GM21526 (cell line): ENCODE data around the gene ZGPAT.
"Not testable (repeated sequence)": the region's sequence is repeated elsewhere in the genome, so short reads cannot be mapped to it uniquely, and the experiment has no call there.

ENCODE experiments used
- ATAC-seq: cut with Tn5 transposase; IDR thresholded peaks from one replicate; pipeline ENCODE4 v1.9.1; 2021; ENCODE audit warnings: moderate library complexity; ENCODE audit not compliant: unreplicated experiment, low FRiP score

The ZGPAT gene, protein sequence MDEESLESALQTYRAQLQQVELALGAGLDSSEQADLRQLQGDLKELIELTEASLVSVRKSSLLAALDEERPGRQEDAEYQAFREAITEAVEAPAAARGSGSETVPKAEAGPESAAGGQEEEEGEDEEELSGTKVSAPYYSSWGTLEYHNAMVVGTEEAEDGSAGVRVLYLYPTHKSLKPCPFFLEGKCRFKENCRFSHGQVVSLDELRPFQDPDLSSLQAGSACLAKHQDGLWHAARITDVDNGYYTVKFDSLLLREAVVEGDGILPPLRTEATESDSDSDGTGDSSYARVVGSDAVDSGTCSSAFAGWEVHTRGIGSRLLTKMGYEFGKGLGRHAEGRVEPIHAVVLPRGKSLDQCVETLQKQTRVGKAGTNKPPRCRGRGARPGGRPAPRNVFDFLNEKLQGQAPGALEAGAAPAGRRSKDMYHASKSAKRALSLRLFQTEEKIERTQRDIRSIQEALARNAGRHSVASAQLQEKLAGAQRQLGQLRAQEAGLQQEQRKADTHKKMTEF

DNA sequence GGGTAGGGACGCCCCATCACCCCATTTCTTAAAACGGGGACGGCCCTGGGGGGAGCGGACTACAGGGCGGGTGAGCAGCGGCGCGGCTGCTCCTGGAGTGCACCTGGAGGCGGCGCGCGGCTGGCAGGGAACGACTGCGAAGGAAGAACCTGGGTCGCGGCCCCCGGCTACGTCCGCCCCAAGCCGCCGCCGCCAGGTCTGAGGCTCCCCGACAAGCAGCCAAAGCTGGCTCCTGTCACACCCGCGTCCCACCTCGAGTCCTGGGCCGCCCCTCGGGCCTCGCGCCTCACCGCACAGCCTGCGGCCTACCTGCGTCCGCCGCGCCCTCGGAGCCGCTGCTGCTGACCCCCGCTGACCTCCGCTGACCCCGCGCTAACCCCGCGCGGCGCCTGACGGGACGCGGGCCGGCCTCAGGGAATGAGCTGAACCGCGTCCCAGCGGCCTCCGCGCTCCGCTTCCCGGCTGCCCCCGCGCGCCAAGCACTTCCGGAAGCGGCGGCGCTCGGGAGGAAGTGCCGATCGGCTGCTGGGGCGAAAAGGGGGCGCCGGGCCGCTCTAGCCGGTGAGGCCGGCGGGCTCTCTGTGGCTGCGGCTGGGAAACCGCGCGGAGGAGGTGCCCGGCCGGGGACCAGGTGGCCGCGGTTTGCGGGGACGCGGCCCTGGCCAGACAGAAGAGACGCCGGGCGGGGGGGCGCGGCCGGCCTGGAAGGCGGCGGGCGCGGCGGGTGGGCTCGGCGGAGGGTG, at the start of gene ZGPAT, which contains the start of gene ARFRP1:
TSS of gene ZGPAT (plus strand) at position 482 of the 743 bp plus-strand sequence. CDS start 542 bp downstream, outside the sequence.
TSS of gene ARFRP1 (minus strand) at position 419 of the 743 bp plus-strand sequence. CDS start 885 bp downstream, outside the sequence.
- ATAC-seq, result peak; percentile 48

DNA sequence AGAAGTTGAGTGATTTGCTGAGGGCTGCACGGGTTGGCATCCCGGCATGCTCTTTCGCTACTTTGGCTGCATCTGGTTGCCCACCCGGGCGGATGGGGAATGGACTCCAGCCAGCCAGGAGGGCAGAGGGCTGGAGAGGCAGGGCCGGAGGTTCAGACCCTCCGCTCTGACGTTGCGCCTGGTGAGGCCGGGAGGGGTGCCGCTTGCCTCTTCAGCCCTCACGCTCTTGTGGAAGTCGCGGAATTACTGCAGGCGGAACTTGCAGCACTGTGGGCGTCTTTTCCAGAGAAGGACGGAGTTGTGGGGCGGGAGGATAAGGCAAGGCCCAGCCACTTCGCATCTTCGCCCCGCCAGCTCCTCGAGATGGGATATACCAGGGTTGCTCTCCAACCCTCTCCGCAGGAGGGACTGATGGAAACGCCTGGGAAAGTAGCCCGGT, 49.1 kb upstream of the ZGPAT start:
- ATAC-seq, result no peak

DNA sequence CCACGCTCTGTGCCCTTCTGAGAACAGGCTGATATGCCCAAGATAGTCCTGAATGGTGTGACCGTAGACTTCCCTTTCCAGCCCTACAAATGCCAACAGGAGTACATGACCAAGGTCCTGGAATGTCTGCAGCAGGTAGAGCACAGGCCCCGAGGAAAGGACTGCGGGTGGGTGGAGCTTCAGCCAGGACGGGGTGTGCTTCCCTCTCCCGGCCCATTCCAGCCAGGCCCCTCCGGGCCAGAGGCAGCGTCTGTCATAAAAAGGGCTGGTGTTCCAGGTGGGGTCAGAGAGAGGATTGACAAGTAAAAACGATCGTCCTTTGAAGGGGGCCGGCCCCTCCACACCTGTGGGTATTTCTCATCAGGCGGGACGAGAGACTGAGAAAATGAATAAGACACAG, 48.5 kb upstream of the ZGPAT start:
- no peak for ATAC-seq

DNA sequence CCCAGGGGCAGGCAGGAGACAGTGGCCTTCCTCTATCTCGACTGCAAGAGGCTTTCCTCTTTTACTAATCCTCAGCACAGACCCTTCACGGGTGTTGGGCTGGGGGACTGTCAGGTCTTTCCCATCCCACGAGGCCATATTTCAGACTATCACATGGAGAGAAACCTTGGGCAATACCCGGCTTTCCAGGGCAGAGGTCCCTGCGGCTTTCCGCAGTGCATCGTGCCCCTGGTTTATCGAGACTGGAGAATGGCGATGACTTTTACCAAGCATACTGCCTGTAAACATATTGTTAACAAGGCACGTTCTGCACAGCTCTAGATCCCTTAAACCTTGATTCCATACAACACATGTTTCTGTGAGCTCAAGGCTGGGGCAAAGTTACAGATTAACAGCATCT, 47.7 kb upstream of the ZGPAT start:
- not testable (repeated sequence) for ATAC-seq

DNA sequence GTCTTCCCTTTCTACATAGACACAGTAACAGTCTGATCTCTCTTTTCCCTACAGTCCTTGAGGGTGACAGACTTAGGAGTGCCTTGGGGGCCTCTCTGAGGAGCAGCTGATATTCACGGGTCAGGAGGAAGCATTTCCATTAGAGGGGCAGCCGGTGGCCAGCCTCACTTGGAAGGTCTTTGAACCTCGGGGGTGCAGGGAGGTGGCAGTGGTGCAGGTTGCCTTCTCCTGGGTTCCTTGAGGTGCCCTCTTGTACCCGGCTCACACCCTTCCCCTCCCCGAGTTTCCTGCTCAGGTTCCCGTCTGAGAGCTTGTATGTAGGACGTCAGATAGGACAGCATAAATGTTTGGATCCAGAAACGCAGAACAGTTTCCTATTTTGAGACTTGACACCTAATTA, 47.2 kb upstream of the ZGPAT start:
- no peak for ATAC-seq

DNA sequence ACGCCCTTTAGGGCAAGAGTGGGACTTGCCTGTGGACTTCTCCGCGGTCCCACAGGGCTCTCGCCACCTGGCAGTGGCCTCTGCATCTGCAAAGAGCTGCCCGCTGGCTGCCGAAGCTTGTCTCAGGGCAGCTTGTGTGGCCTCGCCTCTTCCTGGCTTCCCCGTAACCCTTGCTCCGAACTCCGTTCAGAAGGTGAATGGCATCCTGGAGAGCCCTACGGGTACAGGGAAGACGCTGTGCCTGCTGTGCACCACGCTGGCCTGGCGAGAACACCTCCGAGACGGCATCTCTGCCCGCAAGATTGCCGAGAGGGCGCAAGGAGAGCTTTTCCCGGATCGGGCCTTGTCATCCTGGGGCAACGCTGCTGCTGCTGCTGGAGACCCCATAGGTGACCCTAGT, 46.7 kb upstream of the ZGPAT start:
- ATAC-seq, result no peak

DNA sequence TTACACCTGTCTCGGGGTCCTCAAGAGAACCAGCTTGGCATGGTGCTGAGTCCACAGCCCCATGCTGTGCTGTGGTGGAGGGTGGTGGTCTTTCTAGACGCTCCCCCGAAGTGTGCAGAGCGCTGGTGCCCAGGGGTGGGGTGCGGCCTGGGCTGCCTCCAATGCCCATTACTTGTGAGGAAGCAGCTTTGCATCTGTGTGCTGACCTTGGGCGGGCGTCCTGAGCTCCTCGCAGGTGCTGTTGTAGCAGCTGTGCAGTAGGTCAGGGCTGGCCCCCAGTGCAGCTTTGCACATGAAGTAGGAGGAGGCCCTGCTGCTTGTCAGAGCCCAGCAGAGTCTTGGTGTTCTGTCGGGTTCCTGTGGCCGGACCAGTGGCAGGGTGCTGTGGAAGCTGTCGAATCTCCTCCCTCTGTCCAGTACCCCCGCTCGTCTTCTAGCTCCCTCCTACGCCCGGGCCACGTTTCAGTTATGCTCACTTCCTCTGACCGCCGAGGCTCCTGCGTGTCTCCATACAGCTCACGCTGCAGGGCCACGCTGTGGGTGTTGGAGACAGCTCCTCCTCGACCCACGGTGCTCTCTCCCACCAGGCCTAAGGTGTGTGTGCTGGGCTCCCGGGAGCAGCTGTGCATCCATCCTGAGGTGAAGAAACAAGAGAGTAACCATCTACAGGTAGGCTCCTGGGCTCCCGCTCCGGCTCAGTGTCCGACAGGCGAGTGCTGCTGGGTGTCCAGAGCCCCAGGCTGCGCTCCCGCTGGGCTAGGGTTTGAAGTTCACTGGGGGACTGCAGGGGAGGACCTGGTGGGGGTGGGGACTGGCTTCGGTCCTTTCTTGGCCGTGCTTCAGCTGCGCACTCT, 45.7 kb upstream of the ZGPAT start:
- ATAC-seq, result no peak

DNA sequence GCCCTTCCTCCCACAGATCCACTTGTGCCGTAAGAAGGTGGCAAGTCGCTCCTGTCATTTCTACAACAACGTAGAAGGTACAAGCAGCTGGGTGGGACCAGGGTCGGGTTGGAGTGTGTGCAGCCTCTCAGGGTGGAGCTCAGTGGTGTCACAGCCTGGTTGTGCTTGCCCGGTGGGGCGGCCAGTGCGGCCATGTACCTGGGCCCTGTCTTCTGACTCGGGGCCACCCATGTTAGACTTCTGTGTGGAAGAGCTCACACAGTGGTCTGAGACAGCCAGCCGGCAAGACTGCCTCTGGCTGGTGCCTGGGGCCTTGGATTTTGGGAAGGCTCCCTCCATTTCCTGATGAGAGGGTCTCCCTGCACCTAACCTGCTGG, 45.0 kb upstream of the ZGPAT start:
- no peak for ATAC-seq

DNA sequence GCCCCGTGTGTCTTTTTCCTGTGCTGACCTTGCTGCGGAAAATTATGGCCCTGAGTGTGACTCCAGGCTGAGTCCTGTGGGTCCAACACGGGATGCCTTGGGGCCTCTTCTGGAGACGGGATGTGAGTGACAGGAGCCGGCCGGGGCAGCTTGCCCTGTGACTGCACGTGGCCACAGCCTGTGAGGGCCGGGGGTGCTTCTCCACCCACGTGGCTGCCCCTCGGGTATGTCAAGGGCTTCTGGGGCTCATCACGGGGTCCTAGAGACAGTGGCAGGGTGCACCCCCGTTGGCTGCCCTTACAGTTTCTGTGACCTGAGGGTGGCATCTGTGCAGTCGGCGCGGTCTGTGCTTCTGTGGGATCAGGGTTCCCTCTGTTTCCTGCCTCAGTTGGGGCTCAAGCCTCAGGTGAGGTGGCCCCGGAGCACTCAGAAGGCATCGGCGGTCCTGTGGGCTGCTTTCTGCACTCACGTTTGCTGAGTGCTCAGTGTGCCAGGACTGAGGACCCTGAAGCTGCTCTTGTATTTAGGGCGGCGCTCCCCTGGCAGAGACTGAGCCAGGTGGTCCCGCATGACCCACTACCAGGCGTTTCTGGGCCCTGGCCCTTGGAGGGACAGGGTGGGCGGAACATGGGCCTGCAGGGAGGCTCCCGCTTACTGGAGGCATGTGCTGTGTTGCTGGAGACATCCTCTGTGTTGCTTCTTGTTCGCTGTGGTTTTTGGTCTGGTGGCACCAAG, 44.3 kb upstream of the ZGPAT start:
- no peak for ATAC-seq

DNA sequence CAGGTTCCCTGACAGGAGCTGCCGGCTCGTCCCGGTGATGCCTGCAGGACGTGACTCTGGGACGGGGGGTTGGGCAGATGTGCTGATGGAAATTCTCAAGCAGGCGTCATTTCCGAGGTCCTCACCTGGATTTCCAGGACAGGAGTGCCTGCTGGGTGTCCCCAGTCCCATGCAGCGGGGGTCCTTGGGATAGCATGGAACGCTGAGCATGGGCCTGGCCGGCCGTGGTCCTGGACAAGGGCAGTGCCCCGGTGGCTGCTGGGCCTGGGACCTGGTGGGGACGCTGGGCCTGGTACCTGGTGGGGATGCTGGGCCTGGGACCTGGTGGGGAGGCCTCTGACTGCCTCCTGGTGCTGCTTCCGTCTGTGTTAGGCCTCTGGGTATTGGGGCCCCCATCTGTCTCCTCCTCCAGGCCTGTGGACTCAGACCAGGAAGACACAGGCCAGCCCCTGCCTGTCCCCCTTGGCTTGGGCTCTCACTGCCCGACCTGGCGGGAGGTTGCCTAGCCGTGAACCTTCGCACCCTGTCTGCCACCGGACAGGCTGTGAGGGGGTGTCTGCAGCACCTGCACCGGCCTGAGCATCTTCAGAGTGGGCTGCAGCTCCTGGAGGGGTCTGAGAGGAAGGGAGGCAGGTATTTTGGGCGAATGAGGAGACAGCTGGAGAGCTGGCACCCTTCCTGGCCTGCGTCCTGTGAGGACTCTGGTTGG, 43.5 kb upstream of the ZGPAT start:
- no peak for ATAC-seq

DNA sequence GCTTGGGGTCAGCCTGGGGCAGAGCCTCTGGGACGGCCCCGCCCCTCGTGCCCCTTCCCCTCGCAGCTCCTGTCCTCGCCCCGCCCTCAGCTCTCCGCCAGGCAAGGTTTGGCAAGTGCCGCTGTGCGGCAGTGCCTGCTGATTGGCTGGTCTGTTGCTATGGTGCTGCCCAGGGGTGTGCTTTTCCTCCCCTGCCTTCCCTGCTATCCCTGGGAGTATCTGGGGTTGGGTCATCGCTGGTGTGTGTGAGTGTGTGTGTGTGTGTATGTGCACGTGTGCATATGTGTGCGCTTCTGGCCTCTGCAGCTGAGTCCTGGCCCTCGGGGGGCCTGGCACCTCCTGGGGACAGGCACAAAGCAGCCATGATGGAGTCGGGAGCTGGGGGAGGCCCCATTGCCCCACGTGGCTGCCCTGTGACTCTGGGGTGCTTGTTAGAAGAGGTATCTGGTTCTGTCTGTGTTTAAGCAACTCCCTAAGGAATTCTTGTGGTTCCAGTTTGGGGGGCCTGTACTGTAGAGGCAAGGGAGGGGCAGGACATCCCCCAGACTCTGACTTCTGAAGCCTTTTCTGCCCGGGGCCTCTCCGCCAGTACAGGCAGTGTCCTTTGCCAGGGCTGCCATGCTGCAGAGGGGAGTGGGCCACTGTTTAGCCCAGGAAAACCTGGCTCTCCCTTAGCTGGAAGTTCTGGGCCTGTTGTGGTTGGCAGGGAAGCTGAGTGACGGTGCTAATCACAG, 42.8 kb upstream of the ZGPAT start:
- no peak for ATAC-seq

DNA sequence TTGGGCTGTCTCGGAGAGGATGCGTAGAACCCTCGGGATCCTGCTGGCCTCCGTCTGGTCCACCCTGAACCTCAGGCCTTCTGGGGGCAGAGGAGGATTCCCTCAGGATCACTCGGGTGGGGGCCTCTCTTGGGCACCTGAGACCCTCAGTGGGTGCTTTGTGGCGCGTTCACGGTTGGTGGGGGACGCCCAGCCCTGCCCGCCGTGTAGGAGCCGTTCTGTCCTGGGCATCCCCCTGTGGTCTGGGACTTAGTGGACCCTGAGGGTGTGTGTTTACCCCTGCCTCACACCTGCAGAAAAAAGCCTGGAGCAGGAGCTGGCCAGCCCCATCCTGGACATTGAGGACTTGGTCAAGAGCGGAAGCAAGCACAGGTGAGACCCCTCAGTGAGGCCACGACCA, 42.1 kb upstream of the ZGPAT start:
- no peak for ATAC-seq

DNA sequence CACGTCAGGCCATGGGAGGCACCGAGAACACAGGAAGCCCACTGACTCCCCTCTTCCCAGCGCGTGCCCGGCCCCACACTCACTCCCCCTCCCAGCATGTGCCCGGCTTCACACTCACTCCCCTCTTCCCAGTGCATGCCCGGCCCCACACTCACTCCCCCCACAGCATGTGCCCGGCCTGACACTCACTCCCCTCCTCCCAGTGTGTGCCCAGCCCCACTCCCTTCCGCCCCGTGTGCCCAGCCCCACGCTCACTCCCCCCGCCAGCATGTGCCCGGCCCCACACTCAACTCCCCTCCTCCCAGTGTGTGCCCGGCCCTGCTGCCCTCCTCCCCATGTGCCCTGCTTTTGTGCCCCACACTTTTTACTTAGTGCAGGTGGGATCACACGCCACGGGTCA, 40.0 kb upstream of the ZGPAT start:
- no peak for ATAC-seq

DNA sequence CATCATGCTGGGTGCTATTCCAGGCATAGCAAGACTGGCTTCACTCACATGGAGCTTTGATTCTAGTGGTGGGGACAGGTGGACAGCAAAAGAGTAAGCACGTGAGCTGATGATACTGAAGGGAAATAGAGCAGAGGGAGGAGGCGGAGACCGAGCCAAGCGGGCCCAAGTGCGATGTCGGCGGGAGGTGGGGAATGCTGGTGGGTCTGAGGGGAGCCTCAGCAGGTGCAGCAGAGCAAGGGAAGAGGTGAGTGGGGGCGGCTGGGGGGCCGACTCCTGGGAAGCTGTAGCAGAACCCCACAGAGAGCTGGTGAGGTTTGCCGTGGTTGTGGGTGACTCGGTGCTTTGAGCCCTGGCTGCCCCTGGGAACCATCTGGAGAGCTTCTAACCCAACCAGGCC, 39.5 kb upstream of the ZGPAT start:
- ATAC-seq, result no peak

DNA sequence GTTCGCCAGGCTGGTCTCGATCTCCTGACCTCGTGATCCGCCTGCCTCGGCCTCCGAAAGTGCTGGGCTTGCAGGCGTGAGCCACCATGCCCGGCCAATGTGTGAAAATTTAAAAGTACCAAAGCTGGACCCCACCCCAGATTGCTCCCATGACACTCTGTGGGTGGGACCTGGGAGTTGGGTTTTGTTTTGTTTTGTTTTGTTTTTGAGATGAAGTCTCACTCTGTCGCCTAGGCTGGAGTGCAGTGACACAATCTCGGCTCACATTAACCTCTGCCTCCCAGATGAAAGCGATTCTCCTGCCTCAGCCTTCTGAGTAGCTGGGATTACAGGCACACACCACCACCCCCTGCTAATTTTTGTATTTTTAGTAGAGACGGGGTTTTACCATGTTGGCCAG, 36.1 kb upstream of the ZGPAT start:
- ATAC-seq, result not testable (repeated sequence)

DNA sequence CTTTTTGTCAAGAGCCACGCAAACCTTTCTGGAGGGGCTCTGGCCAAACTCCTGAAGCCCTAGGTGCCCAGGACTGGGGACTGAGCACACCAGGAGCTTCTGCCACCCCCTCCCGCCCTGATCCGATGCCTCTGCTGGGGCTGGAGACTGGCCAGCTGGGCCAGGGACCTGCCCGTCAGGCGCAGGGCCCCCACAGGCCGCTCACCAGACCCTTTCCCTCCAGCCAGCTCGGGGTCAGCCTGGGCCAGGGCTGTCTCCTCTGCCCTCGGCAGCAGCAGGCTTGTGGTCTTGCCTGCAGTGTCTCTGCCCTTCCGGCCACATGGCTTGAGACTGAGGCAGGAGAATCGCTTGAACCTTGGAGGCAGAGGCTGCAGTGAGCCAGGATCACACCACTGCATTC, 35.2 kb upstream of the ZGPAT start:
- ATAC-seq, result no peak

DNA sequence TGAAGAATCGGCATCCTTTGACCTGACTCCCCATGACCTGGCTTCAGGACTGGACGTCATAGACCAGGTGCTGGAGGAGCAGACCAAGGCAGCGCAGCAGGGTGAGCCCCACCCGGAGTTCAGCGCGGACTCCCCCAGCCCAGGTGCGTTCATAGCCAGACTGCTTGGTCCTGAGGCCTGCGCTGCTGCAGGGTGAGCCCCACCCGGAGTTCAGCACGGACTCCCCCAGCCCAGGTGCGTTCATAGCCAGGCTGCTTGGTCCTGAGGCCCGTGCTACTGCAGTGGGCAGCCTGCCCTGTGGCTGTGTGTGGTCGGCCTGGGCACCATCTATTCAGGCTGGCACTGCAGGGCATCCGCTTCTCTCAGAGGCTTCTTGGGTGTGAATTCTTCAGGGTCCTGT, 33.9 kb upstream of the ZGPAT start:
- ATAC-seq, result no peak

DNA sequence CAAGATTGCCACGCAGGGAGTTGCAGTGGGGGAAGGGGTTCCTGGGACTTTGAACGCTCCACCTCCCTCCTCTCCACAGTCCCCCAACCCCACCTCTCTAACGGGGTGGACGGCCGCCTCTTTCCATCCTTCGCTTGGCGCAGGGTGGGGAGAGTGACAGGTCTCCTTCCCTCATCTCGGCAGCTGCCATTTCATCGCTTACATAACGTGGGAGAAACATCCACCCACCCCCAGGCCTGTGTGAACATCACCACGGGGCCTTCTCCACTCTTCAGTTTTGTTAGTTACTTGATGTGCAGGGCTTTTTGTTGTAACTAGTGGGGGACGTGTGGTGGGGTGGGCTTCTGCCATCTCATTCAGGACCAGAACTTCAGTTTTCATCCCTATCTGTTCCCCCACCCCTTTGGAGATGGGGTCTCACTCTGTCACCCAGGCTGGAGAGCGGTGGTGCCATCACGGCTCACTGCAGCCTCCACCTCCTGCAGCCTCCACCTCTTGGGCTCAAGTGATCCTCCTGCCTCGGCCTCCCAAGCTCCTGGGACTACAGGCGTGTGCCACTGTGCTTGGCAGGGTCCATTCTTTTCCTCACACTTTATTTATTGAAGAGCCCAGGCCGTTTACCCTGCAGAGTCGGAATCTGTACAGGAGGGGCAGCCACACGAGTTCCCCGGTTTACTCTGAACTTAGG, 32.0 kb upstream of the ZGPAT start:
- ATAC-seq, result no peak
